Measurements from ENCODE around the gene CAMK1D. TPM values are rescaled to one million over a fixed set of nuclear protein-coding genes. Genes with fewer than 3 reads are reported as not detected.
"Not testable (repeated sequence)": the region's sequence is repeated elsewhere in the genome, so short reads cannot be mapped to it uniquely, and the experiment has no call there.

Gene CAMK1D
- total RNA-seq = 10 to 100 TPM; 44.2 to 56.4 (median 49.7) TPM
- 29.6 TPM for total RNA-seq (2013)

- no peaks in the 10 kb centered on the region for H3K9me3 Mint-ChIP-seq
- H3K9me3 ChIP-seq (ENCODE audit: control insufficient read depth, insufficient read depth, low read length) = no peaks in the 10 kb centered on the region
- no peaks in the 10 kb centered on the region for H3K27me3 ChIP-seq (ENCODE audit: control insufficient read depth, insufficient read depth, low read length)
- H3K27me3 Mint-ChIP-seq (ENCODE audit: low read depth in 2 of 2) = no peaks in the 10 kb centered on the region
- intact Hi-C loops (cut with micrococcal nuclease) = loop anchor here (1.0 to 2.0 kb wide), 2 partner anchors 64 to 84 kb away; no protein-coding TSS in a partner anchor
- no peaks in the 10 kb centered on the region for H3K36me3 ChIP-seq (ENCODE audit: control insufficient read depth, insufficient read depth, low read length)
- ATAC-seq = peak; percentile 71 to 83 (median 71)
- TF ChIP-seq CTCF (IDR thresholded peaks at IDR 0.05) = peak; percentile 23
- peak within 1 kb of the TSS; percentile 72 for H3K27ac ChIP-seq (ENCODE audit: low read length)
- H3K27ac Mint-ChIP-seq = peak within 1 kb of the TSS; percentile 87 to 97
- H3K4me1 Mint-ChIP-seq = peaks cover 53 to 62% of the 10 kb centered on the region in 2 donors
- under 1% methylated on average over 73 of the region's 95 CpGs for whole genome bisulfite sequencing (ENCODE audit: insufficient coverage)
- peak within 1 kb of the TSS; percentile 98 for H3K4me3 Mint-ChIP-seq
- peak; percentile 83 to 94 for DNase-seq
- peak within 1 kb of the TSS; percentile 76 for H3K4me3 ChIP-seq (ENCODE audit: low read length)
- H3K36me3 Mint-ChIP-seq = no peaks in the 10 kb centered on the region
- H3K4me1 ChIP-seq (ENCODE audit: control insufficient read depth, insufficient read depth, low read length) = peaks cover 18% of the 10 kb centered on the region
These were observed at the start of gene CAMK1D for GRCh38 chr10:12348870-12349628. Gene CAMK1D, plus strand, starts transcription at chr10:12349547.

- H3K27ac ChIP-seq (ENCODE audit: low read length); H3K27me3 ChIP-seq (ENCODE audit: control insufficient read depth, insufficient read depth, low read length); H3K4me1 ChIP-seq (ENCODE audit: control insufficient read depth, insufficient read depth, low read length); H3K27me3 Mint-ChIP-seq (ENCODE audit: low read depth in 2 of 2); H3K36me3 Mint-ChIP-seq; H3K36me3 ChIP-seq (ENCODE audit: control insufficient read depth, insufficient read depth, low read length); DNase-seq; H3K9me3 ChIP-seq (ENCODE audit: control insufficient read depth, insufficient read depth, low read length); H3K27ac Mint-ChIP-seq; ATAC-seq; H3K4me1 Mint-ChIP-seq; H3K4me3 Mint-ChIP-seq; H3K9me3 Mint-ChIP-seq; H3K4me3 ChIP-seq (ENCODE audit: low read length); intact Hi-C loops (cut with micrococcal nuclease): not testable (repeated sequence)
- 94% methylated on average over 4 of the region's 4 CpGs for WGBS (ENCODE audit: insufficient coverage)
These were observed 48.3 kb upstream of the CAMK1D start for GRCh38 chr10:12301036-12301435.

- Mint-ChIP-seq H3K4me3 (no peak overlapping the region), H3K9me3 (no peaks in the 10 kb centered on the region), H3K27me3 (ENCODE audit: low read depth in 2 of 2) (peaks cover 10 to 15% of the 10 kb centered on the region in 2 donors), H3K4me1 (peaks cover 5 to 6% of the 10 kb centered on the region in 2 donors), H3K36me3 (no peaks in the 10 kb centered on the region), H3K27ac (no peak overlapping the region)
- DNase-seq (no peak), ATAC-seq (no peak)
- TF ChIP-seq CTCF (IDR thresholded peaks at IDR 0.05) = no peak
- Histone ChIP-seq H3K9me3 (ENCODE audit: control insufficient read depth, insufficient read depth, low read length) (no peaks in the 10 kb centered on the region), H3K27ac (ENCODE audit: low read length) (no peak overlapping the region), H3K4me1 (ENCODE audit: control insufficient read depth, insufficient read depth, low read length) (peaks cover 3% of the 10 kb centered on the region), H3K4me3 (ENCODE audit: low read length) (no peak overlapping the region), H3K27me3 (ENCODE audit: control insufficient read depth, insufficient read depth, low read length) (no peaks in the 10 kb centered on the region), H3K36me3 (ENCODE audit: control insufficient read depth, insufficient read depth, low read length) (no peaks in the 10 kb centered on the region)
- intact Hi-C loops (cut with micrococcal nuclease) = no loop called here
- 90% methylated on average over 6 of the region's 6 CpGs for WGBS (ENCODE audit: insufficient coverage)
These were observed 41.3 kb upstream of the CAMK1D start for GRCh38 chr10:12308057-12308456.

GRCh38 chr10:12308736-12309375, 40.5 kb upstream of the CAMK1D start:
- Mint-ChIP-seq H3K4me3 (no peak overlapping the region), H3K36me3 (no peaks in the 10 kb centered on the region), H3K27ac (no peak overlapping the region), H3K4me1 (peaks cover 5 to 6% of the 10 kb centered on the region in 2 donors), H3K9me3 (no peaks in the 10 kb centered on the region), H3K27me3 (ENCODE audit: low read depth in 2 of 2) (peaks cover 10 to 15% of the 10 kb centered on the region in 2 donors)
- intact Hi-C loops (cut with micrococcal nuclease) = no loop called here
- no peak for DNase-seq
- H3K4me3 ChIP-seq (ENCODE audit: low read length) = no peak overlapping the region
- no peak for ATAC-seq
- no peaks in the 10 kb centered on the region for H3K36me3 ChIP-seq (ENCODE audit: control insufficient read depth, insufficient read depth, low read length)
- no peaks in the 10 kb centered on the region for H3K27me3 ChIP-seq (ENCODE audit: control insufficient read depth, insufficient read depth, low read length)
- H3K4me1 ChIP-seq (ENCODE audit: control insufficient read depth, insufficient read depth, low read length) = peaks cover 3% of the 10 kb centered on the region
- no peaks in the 10 kb centered on the region for H3K9me3 ChIP-seq (ENCODE audit: control insufficient read depth, insufficient read depth, low read length)
- TF ChIP-seq CTCF (IDR thresholded peaks at IDR 0.05) = no peak
- no peak overlapping the region for H3K27ac ChIP-seq (ENCODE audit: low read length)
- 78% methylated on average over 7 of the region's 8 CpGs for WGBS (ENCODE audit: insufficient coverage)

- ATAC-seq; H3K4me1 ChIP-seq (ENCODE audit: control insufficient read depth, insufficient read depth, low read length); H3K4me3 Mint-ChIP-seq; H3K4me3 ChIP-seq (ENCODE audit: low read length); DNase-seq; intact Hi-C loops (cut with micrococcal nuclease); H3K36me3 ChIP-seq (ENCODE audit: control insufficient read depth, insufficient read depth, low read length); H3K9me3 ChIP-seq (ENCODE audit: control insufficient read depth, insufficient read depth, low read length); H3K27ac ChIP-seq (ENCODE audit: low read length); H3K36me3 Mint-ChIP-seq; H3K9me3 Mint-ChIP-seq; H3K4me1 Mint-ChIP-seq; H3K27me3 ChIP-seq (ENCODE audit: control insufficient read depth, insufficient read depth, low read length); H3K27ac Mint-ChIP-seq: not testable (repeated sequence)
- 89% methylated on average over 5 of the region's 5 CpGs for WGBS (ENCODE audit: insufficient coverage)
- H3K27me3 Mint-ChIP-seq (ENCODE audit: low read depth in 2 of 2) = peaks cover 10 to 13% of the 10 kb centered on the region in 2 donors
These were observed 39.6 kb upstream of the CAMK1D start for GRCh38 chr10:12309783-12310182.
